PFSK-1 (cell line): Measurements from ENCODE around the gene MED17.

Experiments used
- FOXP2 ChIP-seq: optimal IDR thresholded peaks from 2 replicates; pipeline ENCODE3; 2011; ENCODE audit warnings: borderline replicate concordance, control low read depth, inconsistent platforms; ENCODE audit not compliant: insufficient read depth; ENCODE audit errors: extremely low read length, extremely low read depth
- POLR2AphosphoS5 ChIP-seq: IDR thresholded peaks from 2 replicates; pipeline ENCODE4 v1.6.1; 2012; ENCODE audit warnings: low read depth, mild to moderate bottlenecking, control low read depth, low read length, moderate library complexity
- REST ChIP-seq, 2 experiments: IDR thresholded peaks; 2 replicates each; pipeline versions ENCODE4 v1.6.1 to v1.8.0; 2011 to 2012; ENCODE audit warnings: low read depth in 2 of 2, low read length in 2 of 2, control low read depth in 1 of 2, inconsistent platforms in 1 of 2, mild to moderate bottlenecking in 1 of 2, moderate library complexity in 1 of 2; ENCODE audit not compliant: insufficient read depth in 1 of 2
- SIN3A ChIP-seq: IDR thresholded peaks from 2 replicates; pipeline ENCODE4 v1.6.1; 2012; ENCODE audit warnings: mild to moderate bottlenecking, low read length, moderate library complexity, borderline replicate concordance; ENCODE audit not compliant: insufficient read depth
- TAF1 ChIP-seq: IDR thresholded peaks from 2 replicates; pipeline ENCODE4 v1.6.1; 2012; ENCODE audit warnings: low read length, control low read depth, borderline replicate concordance; ENCODE audit not compliant: insufficient read depth

MED17 gene

DNA sequence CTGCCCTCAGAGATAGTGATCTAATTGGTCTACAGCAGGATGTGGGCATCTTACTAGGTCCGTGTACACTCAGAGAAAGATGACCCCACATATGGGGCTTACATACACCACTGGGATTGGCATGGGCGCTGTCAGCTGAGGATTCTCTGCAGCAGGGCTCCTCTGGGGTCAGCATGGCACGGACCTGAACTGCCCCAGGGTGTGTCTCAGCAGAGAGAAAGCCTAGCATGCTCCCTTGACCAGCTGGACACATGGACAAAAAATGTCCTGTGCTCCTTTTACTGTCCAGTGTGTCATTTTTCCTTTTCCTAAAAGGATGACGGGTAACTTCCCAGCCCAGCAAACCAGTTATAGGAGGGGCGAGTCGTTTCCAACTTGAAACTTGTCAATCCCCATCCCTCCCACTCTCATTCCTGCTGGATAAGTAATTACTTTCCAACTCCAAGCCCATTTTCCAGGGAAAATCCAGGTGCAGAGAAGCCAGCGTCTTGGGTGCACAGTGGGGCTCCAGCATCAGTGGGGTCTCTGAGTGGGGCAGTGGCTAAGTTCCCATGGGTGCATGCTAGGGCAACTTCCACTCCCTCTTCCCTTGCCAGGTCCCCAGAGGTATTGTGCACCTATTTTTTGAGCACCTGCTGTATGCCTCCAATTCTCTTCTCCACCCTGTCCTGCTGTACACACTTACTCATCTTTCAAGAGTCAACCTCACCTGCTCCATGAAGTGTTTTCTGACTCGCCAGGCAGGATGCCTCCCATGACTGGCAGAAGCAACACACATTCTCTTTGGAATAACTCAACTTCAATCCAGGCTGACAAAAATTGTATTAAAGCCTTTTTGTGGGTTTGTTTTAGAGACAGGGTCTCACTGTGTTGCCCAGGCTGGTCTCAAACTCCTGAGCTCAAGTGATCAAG, 61.4 kb downstream of the MED17 start:
- no peak for TF ChIP-seq FOXP2
- no peak for TF ChIP-seq TAF1
- no peak for TF ChIP-seq REST (IDR thresholded peaks at IDR 0.05; ENCODE audit: insufficient read depth in 1 of 2, low read depth in 2 of 2, low read length in 2 of 2)
- no peak for TF ChIP-seq SIN3A
- no peak for TF ChIP-seq POLR2AphosphoS5

DNA sequence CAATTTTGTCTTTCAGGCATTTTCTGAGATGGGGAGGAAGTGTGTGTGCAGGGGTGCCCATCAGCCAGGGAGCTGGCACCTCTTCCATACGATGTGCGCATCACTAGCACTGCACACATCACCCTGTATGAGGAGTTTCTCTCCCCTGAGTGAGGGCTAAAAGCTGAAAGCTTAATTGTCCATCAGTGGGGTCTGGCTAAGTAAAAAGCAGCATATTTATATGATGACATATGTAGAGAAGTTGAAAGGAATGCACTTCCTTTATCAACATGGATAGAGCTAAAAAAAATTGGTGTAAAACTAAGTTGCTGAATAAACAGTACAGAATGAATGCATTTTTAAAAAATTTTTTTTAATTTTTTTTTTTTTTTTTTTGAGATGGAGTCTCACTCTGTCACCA, 62.3 kb downstream of the MED17 start:
- TF ChIP-seq TAF1 (no peak), FOXP2 (no peak), SIN3A (no peak), POLR2AphosphoS5 (no peak), REST (IDR thresholded peaks at IDR 0.05; ENCODE audit: insufficient read depth in 1 of 2, low read depth in 2 of 2, low read length in 2 of 2) (no peak)

DNA sequence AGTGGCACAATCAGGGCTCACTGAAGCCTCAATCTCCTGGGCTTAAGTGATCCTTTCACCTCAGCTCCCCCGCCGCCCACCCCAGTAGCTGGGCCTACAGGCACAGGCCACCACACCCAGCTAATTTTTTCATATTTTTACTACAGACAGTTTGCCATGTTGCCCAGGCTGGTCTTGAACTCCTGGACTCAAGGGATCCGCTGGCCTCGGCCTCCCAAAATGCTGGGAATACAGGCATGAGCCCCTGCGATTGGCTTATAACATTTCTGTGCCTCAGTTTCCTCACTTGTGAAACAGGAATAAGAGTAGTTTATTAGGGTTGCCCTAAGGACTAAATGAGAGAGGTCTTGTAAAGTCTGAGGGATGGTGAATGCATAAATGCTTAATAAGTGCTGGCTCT, 65.1 kb downstream of the MED17 start:
- TF ChIP-seq SIN3A = no peak
- no peak for TF ChIP-seq REST (IDR thresholded peaks at IDR 0.05; ENCODE audit: insufficient read depth in 1 of 2, low read depth in 2 of 2, low read length in 2 of 2)
- no peak for TF ChIP-seq TAF1
- no peak for TF ChIP-seq POLR2AphosphoS5
- no peak for TF ChIP-seq FOXP2

- no peak for TF ChIP-seq REST (IDR thresholded peaks at IDR 0.05; ENCODE audit: insufficient read depth in 1 of 2, low read depth in 2 of 2, low read length in 2 of 2)
- no peak for TF ChIP-seq TAF1
- TF ChIP-seq POLR2AphosphoS5 = no peak
These were observed 65.9 kb downstream of the MED17 start for GRCh38 chr11:93849751-93850593.
